ENCODE measurements around the gene INF2. TPM values are rescaled to one million over a fixed set of nuclear protein-coding genes. Genes with fewer than 3 reads are reported as not detected.
A peak's percentile ranks its signal among the peaks of the same experiment; 100 is the strongest.

The INF2 gene
- total RNA-seq, 1 donor from 2014 or later, result 61.7 TPM

- Mint-ChIP-seq H3K4me3 (peak overlapping the region; percentile 70), H3K27me3 (ENCODE audit: low read depth) (no peaks in the 10 kb centered on the region), H3K27ac (ENCODE audit: unreplicated experiment) (no peak overlapping the region), H3K4me1 (peaks cover 4% of the 10 kb centered on the region), H3K36me3 (ENCODE audit: low read depth) (peaks cover 6% of the 10 kb centered on the region), H3K9me3 (no peaks in the 10 kb centered on the region)
- peak; percentile 80 for DNase-seq (ENCODE audit: low read depth, low spot score)
- peak; percentile 96 for TF ChIP-seq CTCF (conservative IDR thresholded peaks at IDR 0.05)
Observed at GRCh38 chr14:104708606-104709268, 19.3 kb downstream of the INF2 start.

GRCh38 chr14:104709387-104710039 lies 20.1 kb downstream of the INF2 start:
- DNase-seq (ENCODE audit: low read depth, low spot score), result no peak
- Mint-ChIP-seq H3K27ac (ENCODE audit: unreplicated experiment) (no peak overlapping the region), H3K36me3 (ENCODE audit: low read depth) (peaks cover under 1% of the 10 kb centered on the region), H3K4me1 (peaks cover 4% of the 10 kb centered on the region), H3K9me3 (no peaks in the 10 kb centered on the region), H3K4me3 (no peak overlapping the region), H3K27me3 (ENCODE audit: low read depth) (no peaks in the 10 kb centered on the region)
- no peak for TF ChIP-seq CTCF (conservative IDR thresholded peaks at IDR 0.05)

GRCh38 chr14:104710071-104710735 lies 20.8 kb downstream of the INF2 start:
- no peak for DNase-seq (ENCODE audit: low read depth, low spot score)
- H3K27me3 Mint-ChIP-seq (ENCODE audit: low read depth), result no peaks in the 10 kb centered on the region
- H3K27ac Mint-ChIP-seq (ENCODE audit: unreplicated experiment), result no peak overlapping the region
- no peak for TF ChIP-seq CTCF (conservative IDR thresholded peaks at IDR 0.05)
- H3K36me3 Mint-ChIP-seq (ENCODE audit: low read depth), result no peaks in the 10 kb centered on the region
- no peak overlapping the region for H3K4me3 Mint-ChIP-seq
- H3K4me1 Mint-ChIP-seq, result peaks cover 4% of the 10 kb centered on the region
- H3K9me3 Mint-ChIP-seq, result no peaks in the 10 kb centered on the region

- Mint-ChIP-seq H3K36me3 (ENCODE audit: low read depth) (no peaks in the 10 kb centered on the region), H3K9me3 (no peaks in the 10 kb centered on the region), H3K27me3 (ENCODE audit: low read depth) (no peaks in the 10 kb centered on the region), H3K4me1 (peaks cover 4% of the 10 kb centered on the region), H3K4me3 (no peak overlapping the region), H3K27ac (ENCODE audit: unreplicated experiment) (no peak overlapping the region)
- no peak for TF ChIP-seq CTCF (conservative IDR thresholded peaks at IDR 0.05)
- no peak for DNase-seq (ENCODE audit: low read depth, low spot score)
Observed at GRCh38 chr14:104712881-104713734, 23.7 kb downstream of the INF2 start.

- Mint-ChIP-seq H3K27me3 (ENCODE audit: low read depth) (no peaks in the 10 kb centered on the region), H3K4me1 (no peaks in the 10 kb centered on the region), H3K9me3 (no peaks in the 10 kb centered on the region), H3K36me3 (ENCODE audit: low read depth) (no peaks in the 10 kb centered on the region), H3K27ac (ENCODE audit: unreplicated experiment) (no peak overlapping the region), H3K4me3 (no peak overlapping the region)
- no peak for TF ChIP-seq CTCF (conservative IDR thresholded peaks at IDR 0.05)
- no peak for DNase-seq (ENCODE audit: low read depth, low spot score)
Observed at GRCh38 chr14:104714066-104714465, 24.6 kb downstream of the INF2 start.
